PC-9 (cell line): ENCODE data around the gene TOMM22.

ENCODE experiments used
- EZH2 ChIP-seq: fragments of 200-600 bp; sonication (generic); IDR thresholded peaks from 2 replicates; pipeline ENCODE4 v1.8.0; 2017; ENCODE audit warnings: antibody characterized with exemption, low read depth
- TF ChIP-seq, protein P1 (sequence below): fragments of 200-600 bp; sonication (generic); conservative IDR thresholded peaks from 2 replicates; pipeline ENCODE4 v1.6.1; 2017; ENCODE audit warnings: mixed run types, antibody characterized with exemption, mild to moderate bottlenecking, moderate library complexity

DNA sequence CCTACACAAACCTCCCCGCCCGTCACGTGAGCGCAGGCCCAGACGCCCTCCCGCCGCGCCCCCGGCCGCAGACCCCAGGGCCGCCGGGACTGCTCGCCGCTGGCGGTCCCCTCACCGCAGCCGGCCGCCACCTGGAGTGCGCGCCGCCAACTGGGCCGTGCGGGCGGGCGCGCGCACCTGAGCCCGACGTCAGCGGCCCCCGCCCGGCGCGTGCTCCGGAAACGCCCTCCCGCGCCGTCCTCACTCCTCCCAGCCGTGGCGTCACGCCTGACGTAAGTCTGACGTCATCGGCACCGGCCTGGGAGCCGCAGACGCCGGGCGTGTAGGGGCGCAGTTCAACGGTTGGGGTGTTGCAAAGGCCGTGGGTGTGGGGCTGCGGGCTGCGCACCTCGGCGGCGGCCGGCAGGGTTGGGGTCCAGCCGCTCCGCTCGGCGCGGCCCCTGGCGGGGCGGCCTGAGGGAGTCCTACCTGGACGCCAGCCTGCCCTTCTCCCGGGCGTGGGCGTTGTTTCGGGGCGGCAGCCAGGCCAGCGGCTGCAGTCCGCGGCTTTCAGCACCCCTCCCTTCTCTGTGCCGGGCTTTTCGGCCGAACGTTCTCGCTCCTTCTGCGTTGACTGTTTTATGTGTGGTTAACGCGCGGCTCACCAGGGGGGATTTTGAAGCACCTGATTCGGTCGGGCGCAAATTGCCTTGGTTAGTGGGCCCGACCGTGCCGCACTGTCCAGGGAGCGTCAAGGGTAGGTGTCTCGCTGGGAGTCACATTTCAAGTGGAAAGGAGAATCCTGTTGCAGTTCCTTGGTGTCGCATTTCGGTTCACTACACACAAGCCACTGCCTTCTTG lies 19.3 kb downstream of the TOMM22 start, which contains the start of gene JOSD1:
- TF ChIP-seq, protein P1, sequence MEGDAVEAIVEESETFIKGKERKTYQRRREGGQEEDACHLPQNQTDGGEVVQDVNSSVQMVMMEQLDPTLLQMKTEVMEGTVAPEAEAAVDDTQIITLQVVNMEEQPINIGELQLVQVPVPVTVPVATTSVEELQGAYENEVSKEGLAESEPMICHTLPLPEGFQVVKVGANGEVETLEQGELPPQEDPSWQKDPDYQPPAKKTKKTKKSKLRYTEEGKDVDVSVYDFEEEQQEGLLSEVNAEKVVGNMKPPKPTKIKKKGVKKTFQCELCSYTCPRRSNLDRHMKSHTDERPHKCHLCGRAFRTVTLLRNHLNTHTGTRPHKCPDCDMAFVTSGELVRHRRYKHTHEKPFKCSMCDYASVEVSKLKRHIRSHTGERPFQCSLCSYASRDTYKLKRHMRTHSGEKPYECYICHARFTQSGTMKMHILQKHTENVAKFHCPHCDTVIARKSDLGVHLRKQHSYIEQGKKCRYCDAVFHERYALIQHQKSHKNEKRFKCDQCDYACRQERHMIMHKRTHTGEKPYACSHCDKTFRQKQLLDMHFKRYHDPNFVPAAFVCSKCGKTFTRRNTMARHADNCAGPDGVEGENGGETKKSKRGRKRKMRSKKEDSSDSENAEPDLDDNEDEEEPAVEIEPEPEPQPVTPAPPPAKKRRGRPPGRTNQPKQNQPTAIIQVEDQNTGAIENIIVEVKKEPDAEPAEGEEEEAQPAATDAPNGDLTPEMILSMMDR = no peak
- no peak for TF ChIP-seq EZH2
